Measurements from ENCODE around the gene ARHGAP42.
A peak's percentile ranks its signal among the peaks of the same experiment; 100 is the strongest.

Gene ARHGAP42

GRCh38 chr11:100847696-100848216 lies 160.7 kb downstream of the ARHGAP42 start:
- no peak for DNase-seq

GRCh38 chr11:100849009-100849900 lies 162.2 kb downstream of the ARHGAP42 start:
- no peak for DNase-seq

DNA sequence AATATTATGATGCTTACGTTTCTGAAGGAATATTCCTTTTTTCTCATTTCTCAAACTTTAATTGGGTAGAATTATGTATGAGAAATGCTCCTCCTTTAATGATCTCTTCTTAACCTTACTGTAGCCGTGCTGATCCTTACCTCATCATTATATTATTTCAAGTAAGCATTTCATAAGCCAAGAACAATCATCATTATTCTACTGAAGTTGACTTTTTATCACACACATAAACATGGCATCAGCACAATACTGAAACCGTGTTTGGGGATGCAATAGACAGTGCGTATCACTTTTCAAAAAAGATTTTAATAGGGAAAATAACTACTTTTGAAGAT lies 162.8 kb downstream of the ARHGAP42 start:
- DNase-seq = no peak

DNA sequence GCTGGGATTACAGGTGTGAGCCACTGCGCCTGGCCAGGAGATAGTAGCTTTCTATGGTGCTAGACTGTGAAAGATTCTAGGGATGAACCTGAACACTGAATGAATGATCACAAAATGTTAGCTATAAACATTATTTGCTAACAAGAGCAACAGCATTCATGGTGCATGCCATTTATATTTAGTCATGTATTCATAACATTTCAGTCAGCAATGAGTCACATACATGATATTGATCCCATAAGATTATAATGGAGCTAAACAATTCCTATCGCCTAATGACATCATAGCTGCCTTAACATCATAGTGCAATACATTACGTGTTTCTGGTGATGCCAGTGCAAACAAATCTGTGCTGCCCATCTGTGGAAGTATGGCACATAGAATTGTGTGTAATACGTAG lies 164.1 kb downstream of the ARHGAP42 start:
- no peak for DNase-seq

DNA sequence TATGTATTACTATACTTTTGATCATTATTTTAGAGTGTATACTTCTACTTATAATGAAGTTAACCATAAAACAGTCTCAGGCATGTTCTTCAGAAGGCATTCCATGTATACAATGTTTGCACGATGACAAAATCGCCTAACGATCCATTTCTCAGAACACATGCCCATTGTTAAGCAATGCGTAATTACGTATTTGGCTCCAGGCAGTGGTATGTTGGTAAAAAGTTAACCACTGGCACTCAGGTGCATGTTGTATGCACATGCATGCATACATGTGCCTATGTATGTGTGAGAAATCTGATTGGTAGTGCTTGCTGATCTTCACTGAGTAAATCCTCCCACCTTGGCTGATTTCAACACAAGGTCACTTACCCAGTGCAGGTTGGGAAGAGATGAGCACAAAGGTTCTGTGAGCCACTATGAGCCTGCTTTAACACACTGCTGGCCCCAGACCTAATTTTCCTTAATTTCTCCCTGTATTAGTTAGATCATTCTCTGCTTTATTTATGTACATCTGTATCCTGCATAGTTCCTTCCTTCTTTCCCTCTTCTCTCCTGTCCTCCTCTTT lies 164.6 kb downstream of the ARHGAP42 start:
- DNase-seq = no peak

- DNase-seq = no peak
Observed at GRCh38 chr11:100855466-100856067, 168.5 kb downstream of the ARHGAP42 start.

- no peak for DNase-seq
Observed at GRCh38 chr11:100857236-100858005, 170.3 kb downstream of the ARHGAP42 start.

- DNase-seq = no peak
Observed at GRCh38 chr11:100860318-100861155, 173.4 kb downstream of the ARHGAP42 start.

- DNase-seq = no peak
Observed at GRCh38 chr11:100861212-100861611, 174.1 kb downstream of the ARHGAP42 start.

- peak in 1 of 5 experiments; percentile 24 for DNase-seq
Observed at GRCh38 chr11:100863080-100863581, 176.0 kb downstream of the ARHGAP42 start.

DNA sequence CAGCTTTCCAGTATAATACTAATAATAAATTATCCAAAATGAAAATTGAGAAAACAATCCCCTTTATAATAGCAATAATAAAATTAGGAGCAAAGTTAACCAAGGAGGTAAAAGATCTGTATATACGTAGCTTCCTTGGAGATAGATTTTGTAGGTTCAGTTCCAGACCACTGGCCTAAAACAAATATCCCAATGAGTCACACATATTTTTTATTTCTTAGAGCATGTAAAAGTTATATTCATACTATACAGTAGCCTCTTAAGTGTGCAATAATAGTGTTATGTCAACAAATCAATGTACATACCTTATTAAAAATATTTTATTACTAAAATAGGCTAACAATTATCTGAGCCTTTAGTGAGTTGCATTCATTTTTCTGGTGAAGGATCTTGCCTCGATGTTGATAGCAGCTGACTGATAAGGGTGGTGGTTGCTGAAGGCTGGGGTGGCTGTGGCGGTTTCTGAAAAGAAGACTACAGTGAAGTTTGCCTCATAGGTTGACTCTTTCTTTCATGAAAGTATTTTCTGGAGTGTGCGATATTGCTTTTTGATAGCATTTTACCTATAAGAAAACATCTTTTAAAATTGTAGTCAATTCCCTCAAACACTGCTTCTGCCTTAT lies 178.5 kb downstream of the ARHGAP42 start:
- no peak for DNase-seq

- DNase-seq = no peak
Observed at GRCh38 chr11:100866453-100866852, 179.4 kb downstream of the ARHGAP42 start.

DNA sequence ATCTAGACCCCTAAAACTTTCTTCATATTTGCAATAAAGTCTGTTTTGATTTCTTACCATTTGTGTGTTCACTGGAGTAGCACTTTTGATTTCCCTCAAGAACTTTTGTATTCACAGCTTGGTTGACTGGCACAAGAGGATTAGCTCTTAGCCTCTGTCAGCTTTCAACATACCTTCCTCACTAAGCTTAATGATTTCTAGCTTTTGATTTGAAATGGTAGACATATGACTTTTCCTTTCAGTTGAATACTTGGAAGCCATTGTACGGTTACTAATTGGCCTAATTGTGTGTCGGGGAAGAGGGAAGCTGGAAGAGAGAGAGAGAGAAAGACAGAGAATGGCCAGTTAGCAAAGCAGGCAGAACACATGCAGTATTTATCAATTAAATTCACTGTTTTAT lies 180.5 kb downstream of the ARHGAP42 start:
- no peak for DNase-seq

DNA sequence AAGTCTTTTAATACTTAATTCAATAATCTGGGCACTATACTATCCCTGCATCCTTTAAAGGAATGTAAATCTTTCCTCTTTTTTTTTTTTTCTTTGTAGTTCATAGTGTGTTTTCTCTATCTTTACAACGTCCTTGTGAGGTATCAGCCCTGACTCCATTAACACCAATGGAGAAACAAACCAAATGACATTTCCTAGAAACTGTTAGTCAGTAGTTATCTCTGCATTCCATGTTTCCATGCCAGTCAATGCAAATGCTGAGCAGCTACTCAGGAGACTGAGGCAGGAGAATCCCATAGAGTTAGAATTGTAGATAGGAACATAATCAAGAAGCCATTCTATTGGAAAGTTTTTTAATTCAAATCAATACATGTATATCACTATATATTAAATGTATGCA lies 182.2 kb downstream of the ARHGAP42 start:
- DNase-seq = no peak

- no peak for DNase-seq
Observed at GRCh38 chr11:100870138-100870537, 183.1 kb downstream of the ARHGAP42 start.

GRCh38 chr11:100872951-100873740 lies 186.1 kb downstream of the ARHGAP42 start:
- no peak for DNase-seq

- DNase-seq = no peak
Observed at GRCh38 chr11:100874203-100874602, 187.1 kb downstream of the ARHGAP42 start.

DNA sequence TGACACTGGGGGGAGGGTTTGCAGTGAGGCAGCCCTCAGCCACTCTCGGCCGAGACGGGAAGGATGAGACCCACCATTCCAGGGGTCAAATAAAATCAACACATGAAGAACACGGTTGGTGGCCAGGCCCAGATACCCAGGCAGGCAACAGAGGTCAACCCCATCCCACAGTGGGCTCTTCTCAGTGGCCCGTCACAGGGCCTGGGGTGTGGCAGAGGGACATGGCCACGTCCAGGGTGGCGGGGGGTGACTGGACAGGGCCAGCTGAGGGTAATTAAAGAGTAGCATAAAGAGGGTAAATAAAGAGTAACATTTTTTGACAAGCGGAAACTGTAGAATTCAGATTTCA lies 188.4 kb downstream of the ARHGAP42 start:
- no peak for DNase-seq

- no peak for DNase-seq
Observed at GRCh38 chr11:100876815-100877520, 189.9 kb downstream of the ARHGAP42 start.

GRCh38 chr11:100878474-100878873 lies 191.4 kb downstream of the ARHGAP42 start:
- no peak for DNase-seq
